NCI-H128 (cell line): Measurements from ENCODE around the gene FBXO24.
A peak's percentile ranks its signal among the peaks of the same experiment; 100 is the strongest.

Experiments used
- DNase-seq: peaks from one replicate; lab custom pipeline; 2025; ENCODE audit not compliant: unreplicated experiment; lab: John Stamatoyannopoulos, UW

FBXO24 gene

GRCh38 chr7:100589341-100589947 lies 3.3 kb downstream of the FBXO24 start:
- DNase-seq = no peak

- no peak for DNase-seq
These were observed 4.1 kb downstream of the FBXO24 start for GRCh38 chr7:100590077-100590737.

- DNase-seq = no peak
These were observed 5.5 kb downstream of the FBXO24 start for GRCh38 chr7:100591596-100591995.

GRCh38 chr7:100595188-100595587 lies 9.1 kb downstream of the FBXO24 start:
- no peak for DNase-seq

- no peak for DNase-seq
These were observed 12.3 kb downstream of the FBXO24 start for GRCh38 chr7:100598425-100598824.

- DNase-seq = no peak
These were observed 14.0 kb downstream of the FBXO24 start for GRCh38 chr7:100599911-100600729.

GRCh38 chr7:100600730-100601038 lies 14.6 kb downstream of the FBXO24 start:
- DNase-seq = no peak

- DNase-seq = no peak
These were observed 17.0 kb downstream of the FBXO24 start for GRCh38 chr7:100602889-100603725.

- DNase-seq = no peak
These were observed 17.5 kb downstream of the FBXO24 start for GRCh38 chr7:100603726-100604027.

- DNase-seq = no peak
These were observed 18.2 kb downstream of the FBXO24 start for GRCh38 chr7:100604028-100604975.

GRCh38 chr7:100604976-100605911 lies 19.1 kb downstream of the FBXO24 start:
- no peak for DNase-seq

- no peak for DNase-seq
These were observed 20.2 kb downstream of the FBXO24 start for GRCh38 chr7:100606313-100606712.

- DNase-seq = no peak
These were observed 21.0 kb downstream of the FBXO24 start for GRCh38 chr7:100607111-100607510.

GRCh38 chr7:100609958-100610357 lies 23.8 kb downstream of the FBXO24 start:
- DNase-seq = no peak

- peak; percentile 96 for DNase-seq
These were observed 26.0 kb downstream of the FBXO24 start, which contains the start of gene MOSPD3 for GRCh38 chr7:100611983-100612729. MOSPD3 (plus strand) TSS chr7:100612540; CDS start chr7:100612792, 252 bp downstream.

GRCh38 chr7:100612730-100613390 lies 26.7 kb downstream of the FBXO24 start:
- no peak for DNase-seq

GRCh38 chr7:100613412-100614175 lies 27.5 kb downstream of the FBXO24 start:
- DNase-seq = no peak
